ENCODE measurements around the gene SEC14L5. TPM values are rescaled to one million over a fixed set of nuclear protein-coding genes. Genes with fewer than 3 reads are reported as not detected.

SEC14L5 gene
- total RNA-seq, 1 donor from 2014 or later, result not detected

- Mint-ChIP-seq H3K4me3 (ENCODE audit: unreplicated experiment) (no peak overlapping the region), H3K4me1 (ENCODE audit: unreplicated experiment) (no peaks in the 10 kb centered on the region), H3K27ac (ENCODE audit: unreplicated experiment) (no peak overlapping the region), H3K27me3 (ENCODE audit: unreplicated experiment) (peaks cover 22% of the 10 kb centered on the region), H3K36me3 (ENCODE audit: unreplicated experiment) (no peaks in the 10 kb centered on the region), H3K9me3 (ENCODE audit: unreplicated experiment) (no peaks in the 10 kb centered on the region)
- TF ChIP-seq CTCF (IDR thresholded peaks at IDR 0.05), result no peak
- no peak for DNase-seq (ENCODE audit: extremely low spot score, unreplicated experiment)
These were observed 21.9 kb downstream of the SEC14L5 start for GRCh38 chr16:4979736-4980660.

GRCh38 chr16:4980691-4981090 lies 22.6 kb downstream of the SEC14L5 start:
- Mint-ChIP-seq H3K27me3 (ENCODE audit: unreplicated experiment) (peaks cover 19% of the 10 kb centered on the region), H3K4me1 (ENCODE audit: unreplicated experiment) (no peaks in the 10 kb centered on the region)

GRCh38 chr16:4981473-4981872 lies 23.3 kb downstream of the SEC14L5 start:
- Mint-ChIP-seq H3K9me3 (ENCODE audit: unreplicated experiment) (no peaks in the 10 kb centered on the region), H3K36me3 (ENCODE audit: unreplicated experiment) (no peaks in the 10 kb centered on the region), H3K4me1 (ENCODE audit: unreplicated experiment) (no peaks in the 10 kb centered on the region), H3K4me3 (ENCODE audit: unreplicated experiment) (no peak overlapping the region), H3K27me3 (ENCODE audit: unreplicated experiment) (peaks cover 25% of the 10 kb centered on the region), H3K27ac (ENCODE audit: unreplicated experiment) (no peak overlapping the region)
- TF ChIP-seq CTCF (IDR thresholded peaks at IDR 0.05), result no peak
- no peak for DNase-seq (ENCODE audit: extremely low spot score, unreplicated experiment)

More at GRCh38 chr16:4980691-4981090, 22.6 kb downstream of the SEC14L5 start:
- Mint-ChIP-seq H3K36me3 (ENCODE audit: unreplicated experiment) (no peaks in the 10 kb centered on the region), H3K4me3 (ENCODE audit: unreplicated experiment) (no peak overlapping the region), H3K27ac (ENCODE audit: unreplicated experiment) (no peak overlapping the region), H3K9me3 (ENCODE audit: unreplicated experiment) (no peaks in the 10 kb centered on the region)
- DNase-seq (ENCODE audit: extremely low spot score, unreplicated experiment), result no peak
- no peak for TF ChIP-seq CTCF (IDR thresholded peaks at IDR 0.05)

- peaks cover 32% of the 10 kb centered on the region for H3K27me3 Mint-ChIP-seq (ENCODE audit: unreplicated experiment)
- H3K27ac Mint-ChIP-seq (ENCODE audit: unreplicated experiment), result no peak overlapping the region
- H3K9me3 Mint-ChIP-seq (ENCODE audit: unreplicated experiment), result no peaks in the 10 kb centered on the region
- no peaks in the 10 kb centered on the region for H3K36me3 Mint-ChIP-seq (ENCODE audit: unreplicated experiment)
- DNase-seq (ENCODE audit: extremely low spot score, unreplicated experiment), result no peak
- no peak for TF ChIP-seq CTCF (IDR thresholded peaks at IDR 0.05)
- no peak overlapping the region for H3K4me3 Mint-ChIP-seq (ENCODE audit: unreplicated experiment)
- no peaks in the 10 kb centered on the region for H3K4me1 Mint-ChIP-seq (ENCODE audit: unreplicated experiment)
These were observed 24.1 kb downstream of the SEC14L5 start for GRCh38 chr16:4982056-4982867.

All from osteocyte (in vitro differentiated cells).